ENCODE results near the gene PSPH. TPM values are rescaled to one million over a fixed set of nuclear protein-coding genes. Genes with fewer than 3 reads are reported as not detected.
"Not testable (repeated sequence)": the region's sequence is repeated elsewhere in the genome, so short reads cannot be mapped to it uniquely, and the experiment has no call there.

The PSPH gene
- total RNA-seq, result 10 to 100 TPM in 1 of 2 donors, 1 to 10 TPM in 1; 7.5 to 13.3 TPM
- long read RNA-seq, partial matches to known transcripts, result 0 of 11 reads
- long read RNA-seq, other reads (novel, unspliced or antisense), result 7 of 11 reads

- intact Hi-C loops (cut with DNase I), result no loop called here
Observed at GRCh38 chr7:56051339-56052191, at the start of gene PSPH, which contains the start of gene CCT6A. PSPH (minus strand) TSS chr7:56051444; CDS start chr7:56021212, 30,232 bp downstream. CCT6A (plus strand) TSS chr7:56051765; CDS start chr7:56051849, 84 bp downstream.

GRCh38 chr7:56099653-56100052 is 48.4 kb upstream of the PSPH start:
- intact Hi-C loops (cut with DNase I), result loop anchor here in 1 of 2 donors (10.0 kb wide), 1 partner anchor 55 kb away; no protein-coding TSS in a partner anchor

More at GRCh38 chr7:56051339-56052191, at the start of gene PSPH, which contains the start of gene CCT6A:
- DNase-seq (peak; percentile 99), ATAC-seq (peak; percentile 99)

GRCh38 chr7:56098187-56099008 is 47.2 kb upstream of the PSPH start:
- ATAC-seq; intact Hi-C loops (cut with DNase I); DNase-seq: not testable (repeated sequence)

More at GRCh38 chr7:56099653-56100052, 48.4 kb upstream of the PSPH start:
- DNase-seq (no peak), ATAC-seq (no peak)

- intact Hi-C loops (cut with DNase I), result no loop called here
- DNase-seq (peak; percentile 52), ATAC-seq (peak in 1 of 2 donors; percentile 70)
Observed at GRCh38 chr7:56097700-56098099, 46.5 kb upstream of the PSPH start.

- intact Hi-C loops (cut with DNase I), result no loop called here
- ATAC-seq (peak; percentile 91), DNase-seq (peak; percentile 83)
Observed at GRCh38 chr7:56092789-56093531, 41.7 kb upstream of the PSPH start, which contains the start of gene PHKG1. PHKG1 (minus strand) TSS chr7:56092952; CDS start chr7:56088941, 4,011 bp downstream.

- intact Hi-C loops (cut with DNase I), result not testable (repeated sequence)
- peak; percentile 6 to 19 for ATAC-seq
Observed at GRCh38 chr7:56092388-56092787, 41.1 kb upstream of the PSPH start.

GRCh38 chr7:56091591-56091990 is 40.3 kb upstream of the PSPH start:
- DNase-seq (peak; percentile 70), ATAC-seq (peak; percentile 63 to 79)
- intact Hi-C loops (cut with DNase I), result no loop called here

More at GRCh38 chr7:56092388-56092787, 41.1 kb upstream of the PSPH start:
- DNase-seq, result not testable (repeated sequence)

GRCh38 chr7:56087445-56087844 is 36.2 kb upstream of the PSPH start:
- DNase-seq, result no peak
- intact Hi-C loops (cut with DNase I), result no loop called here
- ATAC-seq, result no peak

GRCh38 chr7:56086761-56087160 is 35.5 kb upstream of the PSPH start:
- ATAC-seq (no peak), DNase-seq (no peak)
- intact Hi-C loops (cut with DNase I), result no loop called here

GRCh38 chr7:56083150-56083785 is 32.0 kb upstream of the PSPH start:
- ATAC-seq (peak in 1 of 2 donors; percentile 27), DNase-seq (peak; percentile 53)
- intact Hi-C loops (cut with DNase I), result no loop called here

GRCh38 chr7:56081626-56082340 is 30.5 kb upstream of the PSPH start:
- ATAC-seq, result no peak
- intact Hi-C loops (cut with DNase I), result no loop called here
- no peak for DNase-seq

- DNase-seq; ATAC-seq; intact Hi-C loops (cut with DNase I): not testable (repeated sequence)
Observed at GRCh38 chr7:56080726-56081435, 29.6 kb upstream of the PSPH start.

- ATAC-seq (peak; percentile 85 to 93), DNase-seq (peak; percentile 87)
- intact Hi-C loops (cut with DNase I), result loop anchor here in 1 of 2 donors (10.0 kb wide), 1 partner anchor 75 kb away; no protein-coding TSS in a partner anchor
Observed at GRCh38 chr7:56079450-56080185, 28.4 kb upstream of the PSPH start.

- no peak for ATAC-seq
- DNase-seq, result no peak
- intact Hi-C loops (cut with DNase I), result loop anchor here in 1 of 2 donors (10.0 kb wide), 1 partner anchor 73 kb away; no protein-coding TSS in a partner anchor
Observed at GRCh38 chr7:56078196-56078595, 27.0 kb upstream of the PSPH start.

- ATAC-seq (no peak), DNase-seq (no peak)
- intact Hi-C loops (cut with DNase I), result loop anchor here in 1 of 2 donors (10.0 kb wide), 1 partner anchor 73 kb away; no protein-coding TSS in a partner anchor
Observed at GRCh38 chr7:56077681-56078080, 26.4 kb upstream of the PSPH start.

- intact Hi-C loops (cut with DNase I), result loop anchor here in 1 of 2 donors (10.0 kb wide), 1 partner anchor 70 kb away; no protein-coding TSS in a partner anchor
- peak; percentile 87 for DNase-seq
- ATAC-seq, result peak; percentile 91 to 93
Observed at GRCh38 chr7:56074371-56074791, 23.1 kb upstream of the PSPH start.
